Activated T-helper 1 cell treated with Interleukin-2 at 50 U/mL for 16 hours (primary cell): ENCODE data around the gene HEPACAM2.
A peak's percentile ranks its signal among the peaks of the same experiment; 100 is the strongest.

Experiments used
- DNase-seq: peaks from one replicate; pipeline ENCODE4 v3.0.0-alpha.2; 2020; ENCODE audit warnings: low read depth

The HEPACAM2 gene

DNA sequence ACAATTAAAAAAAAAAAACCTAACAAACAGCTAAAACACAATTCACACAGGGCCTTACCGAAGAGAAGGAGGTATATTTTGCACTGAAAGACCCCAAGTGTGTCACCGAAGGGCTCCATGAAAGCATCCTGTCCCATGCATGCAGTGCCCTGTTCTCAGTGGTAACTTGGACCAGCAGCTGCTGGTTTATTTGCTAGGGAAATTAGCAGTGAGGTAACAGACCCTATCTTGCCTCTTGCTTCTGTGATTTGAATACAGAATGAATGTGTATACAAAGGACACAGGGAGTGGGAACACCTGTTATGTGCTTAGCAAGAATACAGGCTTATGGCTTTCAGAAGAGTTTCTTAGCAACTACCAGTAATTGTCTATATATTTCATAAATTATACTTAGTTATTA, at the start of gene HEPACAM2:
Gene HEPACAM2 (minus strand): TSS at position 160 of the 400 bp plus-strand sequence.
- DNase-seq = no peak

DNA sequence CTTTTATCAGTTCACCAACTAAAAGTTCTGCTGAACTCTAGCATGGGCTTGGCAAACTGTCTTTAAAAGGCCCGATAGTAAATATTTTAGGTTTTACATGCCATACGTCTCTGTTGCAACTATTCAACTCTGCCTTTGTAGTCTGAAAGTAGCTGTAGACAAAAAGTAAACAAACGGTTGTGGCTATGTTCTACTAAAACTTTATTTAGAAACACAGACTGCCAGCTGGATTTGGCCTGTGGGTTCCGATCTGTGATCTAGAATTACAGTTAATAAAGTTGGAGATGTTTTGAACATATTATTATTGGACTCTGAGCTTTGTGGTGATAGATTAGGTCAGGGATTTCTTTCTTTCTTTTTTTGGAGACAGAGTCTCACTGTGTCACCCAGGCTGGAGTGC, 39.0 kb upstream of the HEPACAM2 start:
- DNase-seq = no peak

GRCh38 chr7:93262535-93262934, 36.3 kb upstream of the HEPACAM2 start:
- no peak for DNase-seq

DNA sequence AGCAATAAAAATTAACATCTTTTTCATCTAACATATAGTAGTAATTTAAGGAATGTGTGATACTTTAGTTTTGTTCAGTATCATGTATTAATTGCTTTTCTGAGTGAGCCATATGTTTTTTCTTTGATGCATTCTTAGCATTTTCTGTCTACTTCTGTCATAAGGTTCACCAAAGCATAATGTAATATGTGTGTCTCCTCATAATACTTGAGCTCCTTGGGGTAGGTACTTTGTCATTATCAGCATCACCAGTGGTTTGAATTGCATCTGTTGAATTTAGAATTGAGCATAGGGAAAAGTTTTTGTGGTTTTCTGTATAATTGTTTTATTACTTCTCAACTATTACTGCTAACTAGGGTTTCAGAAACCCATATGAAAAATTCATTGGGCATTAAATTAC, 32.4 kb upstream of the HEPACAM2 start:
- no peak for DNase-seq

DNA sequence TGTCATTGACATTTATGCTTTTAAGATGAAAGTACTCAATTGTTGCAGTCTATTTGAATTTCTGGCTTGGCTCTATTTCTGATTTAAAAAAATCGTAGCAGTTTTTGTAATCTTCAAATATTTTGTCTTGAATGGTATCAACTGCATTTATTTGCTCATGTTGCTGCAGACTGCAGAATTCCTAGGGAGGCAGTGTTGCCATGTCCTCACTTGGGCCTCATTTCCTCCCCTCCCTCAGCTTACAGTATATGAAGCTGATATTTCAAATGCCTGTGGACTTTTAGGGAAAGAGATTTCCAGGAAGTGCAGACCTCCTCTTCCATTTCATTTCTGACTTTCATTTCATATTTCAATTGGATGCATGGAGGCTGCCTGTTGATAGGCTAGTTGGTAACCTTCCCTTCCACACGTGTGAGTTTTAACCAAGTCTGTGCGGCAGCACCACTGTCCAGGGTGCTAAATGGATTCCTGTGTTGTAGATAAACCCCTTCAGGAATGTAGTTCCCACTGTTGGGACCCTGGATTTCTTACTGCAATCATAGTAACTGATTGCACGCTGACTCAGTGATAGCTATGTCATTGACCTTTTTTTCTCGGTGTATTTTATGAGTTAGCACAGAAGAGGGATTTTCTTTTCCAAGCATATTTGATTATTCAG, 23.4 kb upstream of the HEPACAM2 start:
- no peak for DNase-seq

GRCh38 chr7:93245525-93246432, 19.5 kb upstream of the HEPACAM2 start:
- no peak for DNase-seq

DNA sequence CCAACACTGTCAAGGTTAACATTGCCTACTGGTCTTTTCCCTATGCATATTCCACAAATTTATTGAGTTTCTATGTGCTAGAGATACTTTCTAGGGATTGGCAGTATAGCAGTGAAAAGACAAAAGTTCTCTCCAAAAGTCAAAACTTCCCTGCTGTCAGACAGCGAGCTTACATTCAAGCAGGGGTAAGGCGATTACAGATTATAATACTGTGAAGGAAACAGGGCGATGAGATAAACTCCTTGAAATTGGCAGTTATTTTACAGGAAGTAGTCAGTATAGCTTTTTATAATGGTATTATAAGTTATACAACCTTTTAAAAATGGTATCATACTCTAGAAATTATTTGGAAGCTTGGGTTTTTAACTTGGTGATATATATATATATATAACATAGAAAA, 15.8 kb upstream of the HEPACAM2 start:
- DNase-seq = no peak

GRCh38 chr7:93239824-93240223, 13.6 kb upstream of the HEPACAM2 start:
- DNase-seq = no peak

DNA sequence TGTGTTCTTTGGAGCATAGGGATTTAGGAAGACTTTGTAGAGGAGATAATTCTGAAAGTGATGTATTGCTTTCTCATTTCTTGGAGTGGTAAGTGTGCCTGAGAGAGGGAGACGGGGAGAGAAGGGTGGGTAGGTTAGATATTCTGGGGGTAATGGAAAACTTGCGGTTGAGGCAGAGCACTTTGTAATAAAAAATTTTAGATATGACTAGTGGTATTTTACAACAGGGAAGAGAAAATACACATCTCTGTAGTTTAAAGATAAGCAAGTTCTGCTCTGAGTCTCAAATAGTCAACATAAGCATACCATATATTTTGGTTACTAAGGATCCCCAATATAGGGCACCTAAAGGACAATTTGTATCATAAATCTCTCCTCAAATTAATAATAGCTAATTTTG, 12.5 kb upstream of the HEPACAM2 start:
- no peak for DNase-seq

GRCh38 chr7:93238131-93238530, 11.9 kb upstream of the HEPACAM2 start:
- DNase-seq = no peak

- DNase-seq = no peak
Measured at GRCh38 chr7:93235541-93235940, 9.3 kb upstream of the HEPACAM2 start.

DNA sequence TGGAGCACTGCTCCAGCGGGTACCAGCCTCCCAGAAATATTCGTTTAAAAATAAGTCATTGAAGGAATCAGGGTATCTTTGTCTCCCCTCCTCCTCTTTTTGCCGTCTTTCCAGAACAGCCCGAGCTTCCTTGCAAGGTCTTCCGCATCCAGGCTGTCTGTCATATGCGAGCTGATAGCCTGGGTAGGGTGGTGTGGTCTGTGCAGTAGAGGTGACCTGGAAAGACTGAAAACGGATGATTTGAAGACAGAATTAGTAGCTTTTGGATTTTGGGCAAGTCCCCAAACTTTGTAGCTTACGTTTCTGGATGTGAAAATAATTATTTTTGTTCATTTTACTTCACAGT, 6.4 kb upstream of the HEPACAM2 start:
- DNase-seq = no peak

DNA sequence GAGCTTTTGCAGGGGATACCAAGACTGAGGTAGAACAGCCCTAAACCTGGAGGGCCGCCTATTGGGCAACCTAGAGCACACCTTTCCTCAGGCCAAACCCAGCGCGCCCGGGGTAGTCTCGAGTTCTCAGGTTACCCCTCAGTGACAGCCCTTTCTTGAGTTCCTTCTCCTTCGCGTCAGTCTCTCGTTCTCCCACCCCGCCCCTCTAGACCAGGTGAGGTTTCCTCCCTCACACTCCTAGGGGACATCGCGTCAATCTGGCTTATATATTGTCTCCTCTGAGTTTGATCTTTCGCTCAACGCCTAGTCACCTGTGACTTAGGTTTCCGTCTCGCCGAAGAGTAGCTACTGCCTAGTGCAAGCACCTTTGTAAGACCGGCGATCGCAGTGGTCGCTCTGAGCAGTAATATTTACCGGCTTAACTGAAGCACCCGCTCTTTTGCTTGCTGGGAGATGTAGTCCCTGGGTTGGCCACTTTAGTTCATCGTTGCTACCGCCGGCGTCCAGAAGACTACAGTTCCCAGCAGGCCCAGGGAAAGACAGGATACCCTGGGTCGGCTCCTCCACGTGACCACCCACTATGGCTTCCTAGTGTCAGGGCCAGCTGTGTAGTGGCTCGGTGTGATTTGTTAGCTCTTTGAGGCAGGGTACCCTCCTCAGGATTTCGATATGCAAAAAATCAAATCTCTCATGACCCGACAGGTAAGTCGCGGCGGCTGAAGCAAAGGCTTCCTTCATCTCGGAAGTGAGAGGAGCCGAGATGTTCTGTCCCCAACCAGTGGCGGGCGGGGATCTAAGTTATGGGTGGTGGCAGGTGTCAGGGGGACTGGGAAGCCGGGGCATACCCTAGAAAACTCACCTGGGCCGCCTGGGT, 5.8 kb upstream of the HEPACAM2 start, which contains the start of gene VPS50:
Gene VPS50 (plus strand): TSS at position 568 of the 874 bp plus-strand sequence. CDS start 102 bp downstream, at position 670.
- peak; percentile 79 for DNase-seq

GRCh38 chr7:93231259-93231658, 5.0 kb upstream of the HEPACAM2 start:
- DNase-seq = no peak

DNA sequence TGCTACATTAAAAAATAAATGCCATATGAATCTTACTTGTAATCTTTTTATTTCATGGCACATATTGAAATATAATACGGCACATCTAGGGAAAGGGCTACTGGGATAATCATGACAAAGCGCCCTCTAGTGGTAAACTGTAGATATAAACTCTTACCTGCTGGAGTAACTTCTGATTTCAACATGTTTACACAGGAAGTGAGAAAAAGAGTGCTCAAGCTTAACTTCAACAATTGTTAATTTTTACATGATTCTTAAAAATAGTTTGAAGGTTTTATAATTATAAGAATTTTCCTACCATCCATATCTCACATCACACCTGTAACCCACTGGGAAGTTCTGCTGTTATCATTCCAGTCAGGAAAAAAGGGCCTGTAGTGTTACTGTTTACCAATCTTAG, 2.0 kb upstream of the HEPACAM2 start:
- DNase-seq = no peak

DNA sequence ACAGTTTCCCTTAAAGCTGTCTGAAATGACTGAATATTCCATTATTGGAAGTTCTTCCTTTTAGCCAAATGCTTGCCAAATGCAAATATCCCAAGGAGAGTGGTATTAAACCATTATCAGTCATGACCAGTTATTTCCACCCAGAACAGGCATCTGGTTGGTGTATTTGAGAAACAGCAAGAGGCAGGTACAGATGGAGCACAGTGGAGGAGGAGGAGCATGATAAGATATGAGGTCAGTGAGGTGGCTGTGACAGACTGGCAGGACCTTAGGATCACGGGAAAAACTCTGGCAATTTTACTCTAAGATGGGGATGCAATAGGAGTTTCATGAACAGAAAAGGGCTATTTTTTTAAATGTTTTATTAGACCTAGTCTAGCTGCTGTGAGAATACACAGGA, 6.4 kb downstream of the HEPACAM2 start:
- no peak for DNase-seq

DNA sequence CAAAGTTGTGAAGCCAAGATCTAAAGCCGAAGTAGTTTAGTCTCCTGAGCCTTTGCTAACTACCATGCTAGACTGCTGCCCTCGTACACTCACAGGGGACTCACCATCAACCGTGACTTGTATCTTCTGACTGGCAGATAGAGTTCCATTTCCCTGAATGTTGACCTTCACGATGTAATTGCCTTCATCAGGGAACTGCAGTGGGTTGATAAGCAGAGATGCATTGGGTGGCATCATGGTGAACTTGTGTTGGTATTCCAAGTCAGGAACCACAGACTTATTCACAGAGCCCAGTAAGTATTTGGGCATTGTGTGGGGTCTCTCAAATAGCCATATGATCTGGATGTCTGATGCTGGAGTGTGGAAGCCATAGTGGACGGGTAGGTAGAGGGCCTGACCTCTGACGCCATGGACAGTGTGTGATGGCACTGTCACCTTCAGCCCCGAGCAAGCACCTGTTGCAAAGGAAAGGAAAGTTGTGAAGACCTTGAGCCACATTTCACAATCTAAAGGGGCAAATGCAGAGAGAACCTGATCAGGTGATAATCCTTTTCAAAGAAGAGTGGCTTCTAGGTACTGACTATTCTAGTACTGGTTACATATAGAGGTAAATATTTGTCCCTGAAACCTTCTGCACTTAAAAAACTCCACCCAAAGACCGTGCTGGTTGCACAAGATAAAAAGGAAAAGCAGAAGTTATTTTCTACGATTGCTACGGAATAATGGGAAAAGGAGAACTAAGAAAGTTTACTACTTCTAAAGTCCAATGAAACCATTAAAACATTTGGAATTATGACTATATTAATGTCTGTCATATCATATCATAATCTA, 7.1 kb downstream of the HEPACAM2 start:
- DNase-seq = no peak

DNA sequence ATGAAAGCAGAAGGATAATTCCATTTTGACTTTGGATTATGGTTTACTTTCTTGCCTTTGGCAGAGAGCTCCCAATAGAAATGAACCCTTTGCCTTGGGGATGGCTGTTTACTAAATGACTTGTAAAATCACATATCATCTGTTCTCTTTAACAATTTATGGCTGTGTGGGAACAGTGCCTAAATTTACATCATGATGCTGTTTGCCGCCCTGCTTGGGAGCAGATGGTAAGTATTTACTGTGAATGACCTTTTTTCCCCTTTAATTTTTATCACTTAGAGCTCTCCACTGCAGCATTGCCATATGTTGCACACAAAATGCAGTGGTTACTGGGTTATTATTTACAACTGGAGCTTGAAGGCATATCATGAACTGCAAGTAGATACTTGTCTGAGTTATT, 13.4 kb downstream of the HEPACAM2 start:
- no peak for DNase-seq

DNA sequence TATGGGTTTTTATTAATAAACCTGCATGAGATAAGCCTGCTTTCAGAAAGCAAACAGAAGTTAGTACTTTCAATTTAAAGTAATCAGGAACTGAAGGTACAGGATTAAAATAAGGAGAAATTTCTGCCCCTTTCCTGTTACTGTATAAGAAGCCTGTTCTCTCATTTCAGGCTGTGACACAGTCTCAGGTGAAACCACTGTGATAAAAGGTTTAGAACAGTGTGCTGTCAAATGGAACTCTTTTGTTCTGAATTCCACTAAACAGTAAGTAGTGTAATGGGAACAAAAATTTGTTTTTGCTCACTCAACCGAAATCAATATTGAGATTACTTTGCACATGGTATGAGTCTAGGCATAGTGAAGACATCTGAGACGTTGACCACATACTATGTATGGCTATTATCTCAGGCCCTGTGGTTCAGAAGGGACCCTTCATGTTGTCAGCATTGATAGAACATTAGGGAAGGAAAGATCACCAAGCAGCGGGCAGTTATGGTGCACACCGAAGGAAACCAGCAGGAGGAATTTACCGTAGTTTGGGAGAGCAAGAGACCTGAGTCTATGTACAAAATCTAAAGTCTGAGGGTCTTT, 14.9 kb downstream of the HEPACAM2 start:
- DNase-seq = no peak

DNA sequence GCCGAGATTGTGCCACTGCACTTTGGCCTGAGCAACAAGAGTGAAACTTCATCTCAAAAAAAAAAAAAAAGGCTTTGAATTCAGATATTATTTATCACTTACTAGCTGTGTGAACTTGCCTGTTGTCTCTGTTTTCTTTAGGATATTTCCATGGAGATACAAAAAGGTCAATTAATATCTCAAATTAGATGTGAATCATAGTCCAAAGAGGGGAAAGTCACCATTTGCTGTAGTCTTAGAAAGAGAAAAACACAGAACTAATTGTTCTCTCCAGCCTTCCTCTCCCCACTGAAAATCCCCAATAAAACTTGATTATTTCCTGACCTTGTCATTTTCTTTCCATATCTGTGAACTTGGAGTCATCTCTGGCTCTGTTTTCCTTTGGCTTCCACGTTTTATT, 21.2 kb downstream of the HEPACAM2 start:
- no peak for DNase-seq

DNA sequence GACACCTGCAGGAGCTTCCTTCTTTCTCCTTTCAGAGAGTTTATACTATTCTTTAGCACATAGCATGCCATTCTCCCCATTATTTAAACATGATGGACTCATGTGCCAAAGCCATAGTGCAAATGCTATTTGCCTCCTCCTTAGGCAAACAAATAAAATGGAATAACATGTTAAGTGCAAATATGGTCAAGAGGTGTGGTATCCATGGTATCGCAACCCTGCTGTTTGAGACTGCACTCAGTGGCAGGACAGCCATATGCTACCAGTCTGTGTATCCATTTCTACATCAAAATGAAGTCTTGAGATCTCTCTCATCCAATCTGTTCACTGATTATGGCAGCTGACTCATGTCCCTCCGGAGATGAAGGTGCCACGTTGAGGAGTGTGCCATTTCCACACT, 22.8 kb downstream of the HEPACAM2 start:
- no peak for DNase-seq
